ENCODE data around the gene UGCG.
"Not testable (repeated sequence)": the region's sequence is repeated elsewhere in the genome, so short reads cannot be mapped to it uniquely, and the experiment has no call there.

Gene UGCG

GRCh38 chr9:111920531-111920930 is 23.9 kb downstream of the UGCG start:
- DNase-seq (ENCODE audit: low read depth) = no peak

- no peak for DNase-seq (ENCODE audit: low read depth)
These were observed 25.9 kb downstream of the UGCG start for GRCh38 chr9:111922324-111923013.

GRCh38 chr9:111924281-111924680 is 27.7 kb downstream of the UGCG start:
- DNase-seq (ENCODE audit: low read depth) = no peak

GRCh38 chr9:111925017-111925770 is 28.6 kb downstream of the UGCG start:
- DNase-seq (ENCODE audit: low read depth) = no peak

GRCh38 chr9:111925784-111926183 is 29.2 kb downstream of the UGCG start:
- no peak for DNase-seq (ENCODE audit: low read depth)

DNA sequence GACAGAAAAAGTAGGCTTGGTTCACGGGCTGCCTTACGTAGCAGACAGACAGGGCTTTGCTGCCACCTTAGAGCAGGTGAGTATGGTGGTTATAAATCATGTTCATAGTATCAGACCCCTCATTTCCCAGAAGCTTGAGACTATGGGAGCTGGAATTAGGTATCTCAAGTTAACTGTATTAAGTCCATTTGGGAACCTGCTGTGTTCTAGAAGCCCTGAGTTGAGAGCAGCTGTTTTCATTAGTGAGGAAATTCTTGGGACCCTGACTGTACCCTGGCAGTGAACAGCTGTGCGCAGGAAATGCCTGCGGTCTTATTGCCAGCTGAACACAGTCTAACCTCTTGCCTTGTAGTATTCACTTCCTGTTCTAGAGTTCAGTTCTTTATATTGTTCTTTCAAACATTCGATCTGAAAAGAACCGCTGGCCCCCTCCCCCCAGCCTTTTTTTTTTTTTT is 29.8 kb downstream of the UGCG start:
- DNase-seq (ENCODE audit: low read depth) = no peak

DNA sequence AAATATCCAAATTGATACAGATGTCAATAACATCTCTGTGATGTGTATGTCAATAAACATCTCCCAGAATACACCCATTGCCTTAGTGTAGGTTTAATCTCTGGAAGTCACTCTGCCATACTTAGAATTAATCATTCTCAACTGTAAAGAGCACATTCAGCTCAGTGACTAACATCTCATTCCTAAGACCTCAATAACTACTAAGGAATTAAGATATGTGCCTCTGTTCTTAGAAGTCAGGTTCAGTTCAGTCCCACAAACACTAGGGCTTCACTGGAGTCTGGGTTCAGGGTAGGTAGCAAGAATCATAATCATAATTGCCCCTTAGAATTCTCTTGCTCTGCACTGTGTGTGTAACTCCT is 31.7 kb downstream of the UGCG start:
- no peak for DNase-seq (ENCODE audit: low read depth)

DNA sequence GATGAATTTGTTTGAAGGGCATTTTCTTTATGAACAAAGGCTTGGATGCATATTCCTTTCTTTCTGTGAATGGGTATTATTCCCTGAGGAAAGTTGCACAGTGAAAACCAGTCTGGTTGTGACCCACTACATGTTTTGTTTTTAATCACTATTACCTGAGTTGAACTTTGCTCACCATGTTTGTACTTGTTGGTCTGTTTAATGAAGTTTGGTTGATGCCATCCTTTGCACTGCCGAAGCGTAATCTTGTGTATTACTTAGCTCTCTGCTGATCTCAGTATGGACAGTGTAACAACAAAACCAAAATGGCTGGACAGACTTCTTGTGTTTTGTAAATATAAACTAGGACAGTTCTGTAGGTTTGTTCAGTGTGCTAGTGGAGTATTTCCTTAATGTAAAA is 38.1 kb downstream of the UGCG start:
- DNase-seq (ENCODE audit: low read depth) = no peak

- no peak for DNase-seq (ENCODE audit: low read depth)
These were observed 39.8 kb downstream of the UGCG start for GRCh38 chr9:111936391-111936790.

DNA sequence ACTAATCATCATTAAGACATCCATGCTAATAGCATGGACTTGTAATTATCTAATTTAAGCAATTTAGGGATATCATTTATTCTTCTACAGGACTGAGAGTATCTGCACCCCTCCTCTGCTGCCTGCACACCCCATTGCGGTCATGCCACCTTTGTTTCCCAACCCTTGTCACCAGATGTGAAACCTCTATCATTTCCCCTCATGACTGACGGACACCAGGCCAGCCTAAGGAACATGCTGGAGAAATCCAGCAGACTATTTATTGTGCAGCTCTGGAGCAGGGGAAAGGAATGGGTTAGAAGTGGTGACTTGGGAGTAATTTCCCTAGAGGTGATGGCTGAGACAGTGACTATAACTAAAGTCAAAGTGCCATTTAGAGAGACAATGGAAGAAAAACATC is 40.7 kb downstream of the UGCG start:
- DNase-seq (ENCODE audit: low read depth) = no peak

- DNase-seq (ENCODE audit: low read depth) = no peak
These were observed 41.3 kb downstream of the UGCG start for GRCh38 chr9:111937781-111938426.

- no peak for DNase-seq (ENCODE audit: low read depth)
These were observed 41.8 kb downstream of the UGCG start for GRCh38 chr9:111938427-111938800.

DNA sequence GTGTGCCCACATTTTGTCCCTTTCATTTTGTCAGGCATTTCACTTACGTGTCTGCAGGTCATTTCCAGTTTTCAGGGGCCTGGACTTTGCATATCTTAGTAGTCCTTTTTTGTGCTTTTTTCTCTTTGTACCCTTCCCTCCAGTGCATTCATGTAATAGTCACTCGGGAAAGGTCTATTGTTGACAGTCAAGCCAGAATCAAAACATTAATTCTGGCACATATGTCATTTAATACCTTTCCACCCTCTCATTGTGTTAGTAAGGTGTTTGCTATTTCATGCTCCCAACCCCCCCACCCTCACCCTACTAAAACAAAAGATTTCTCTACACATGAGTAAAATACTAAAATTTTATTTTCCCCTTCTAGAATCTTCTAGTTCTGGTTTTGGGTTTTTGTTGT is 42.7 kb downstream of the UGCG start:
- DNase-seq (ENCODE audit: low read depth) = no peak

GRCh38 chr9:111940697-111941096 is 44.1 kb downstream of the UGCG start:
- DNase-seq (ENCODE audit: low read depth) = no peak

- no peak for DNase-seq (ENCODE audit: low read depth)
These were observed 46.6 kb downstream of the UGCG start for GRCh38 chr9:111943200-111943599.

DNA sequence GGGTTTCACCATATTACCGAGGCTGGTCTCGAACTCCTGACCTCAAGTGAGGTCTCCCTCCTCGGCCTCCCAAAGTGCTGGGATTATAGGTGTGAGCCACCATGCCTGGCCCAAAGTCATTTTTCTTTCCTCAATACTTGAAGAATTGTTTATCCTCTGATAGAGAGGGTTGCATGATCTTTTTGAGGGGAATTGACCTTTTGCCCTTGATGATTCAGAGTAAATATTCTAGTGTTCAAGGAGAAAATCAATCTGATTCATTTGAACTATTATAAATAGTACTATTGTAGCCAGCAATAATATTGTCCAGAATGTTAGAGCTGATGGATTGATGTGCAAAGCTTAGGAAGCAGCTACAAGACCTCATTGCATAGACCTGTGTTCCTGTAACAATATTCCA is 47.1 kb downstream of the UGCG start:
- DNase-seq (ENCODE audit: low read depth) = no peak

- DNase-seq (ENCODE audit: low read depth) = no peak
These were observed 47.7 kb downstream of the UGCG start for GRCh38 chr9:111944241-111944866.

- DNase-seq (ENCODE audit: low read depth) = peak; percentile 74
These were observed 48.6 kb downstream of the UGCG start for GRCh38 chr9:111945216-111945615.

GRCh38 chr9:111948109-111948508 is 51.5 kb downstream of the UGCG start:
- DNase-seq (ENCODE audit: low read depth) = not testable (repeated sequence)

GRCh38 chr9:111948951-111949350 is 52.3 kb downstream of the UGCG start:
- DNase-seq (ENCODE audit: low read depth) = no peak

DNA sequence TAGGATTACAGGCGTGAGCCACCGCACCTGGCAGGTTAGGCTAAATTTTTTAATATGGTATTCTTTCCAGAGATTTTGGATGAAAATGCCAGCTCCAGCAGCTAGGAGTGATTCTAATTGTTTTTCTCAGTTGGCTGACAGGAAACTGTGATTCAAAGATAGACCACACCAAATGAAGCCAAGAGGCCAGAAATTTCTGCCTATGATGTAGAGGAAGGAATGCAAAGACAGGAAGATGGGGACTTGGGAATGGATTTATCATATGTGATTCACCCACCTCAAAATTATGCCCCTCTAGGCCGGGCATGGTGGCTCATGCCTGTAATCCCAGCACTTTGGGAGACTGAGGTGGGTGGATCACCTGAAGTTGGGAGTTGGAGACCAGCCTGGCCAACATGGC is 53.3 kb downstream of the UGCG start:
- peak; percentile 44 for DNase-seq (ENCODE audit: low read depth)

- DNase-seq (ENCODE audit: low read depth) = peak; percentile 68
These were observed 55.9 kb downstream of the UGCG start for GRCh38 chr9:111952559-111952958.

GRCh38 chr9:111953444-111953843 is 56.8 kb downstream of the UGCG start:
- no peak for DNase-seq (ENCODE audit: low read depth)
